WTC11 (cell line): ENCODE results near the gene RSPH10B2.
"Not testable (repeated sequence)": the region's sequence is repeated elsewhere in the genome, so short reads cannot be mapped to it uniquely, and the experiment has no call there.

ENCODE experiments used
- ATF1 ChIP-seq: sonication (generic); formaldehyde crosslinking; IDR thresholded peaks from 2 replicates; pipeline ENCODE4 v1.8.1; 2023; ENCODE audit warnings: mild to moderate bottlenecking, moderate library complexity, missing genetic modification reagents
- FOXJ3 ChIP-seq: sonication (generic); formaldehyde crosslinking; IDR thresholded peaks from 2 replicates; pipeline ENCODE4 v1.9.0; 2021; ENCODE audit warnings: missing genetic modification reagents, mild to moderate bottlenecking, borderline replicate concordance
- GABPB1 ChIP-seq: sonication (generic); formaldehyde crosslinking; IDR thresholded peaks from 2 replicates; pipeline ENCODE4 v1.8.1; 2023; ENCODE audit warnings: mild to moderate bottlenecking, missing genetic modification reagents
- JAZF1 ChIP-seq: fragments of 250-450 bp; sonication (Bioruptor Pico); IDR thresholded peaks from 2 replicates; pipeline ENCODE4 v1.9.0; 2021; ENCODE audit warnings: moderate library complexity, mild to moderate bottlenecking, inconsistent platforms
- MAX ChIP-seq: sonication (generic); formaldehyde crosslinking; IDR thresholded peaks from 2 replicates; pipeline ENCODE4 v1.8.0; 2022; ENCODE audit warnings: mild to moderate bottlenecking, missing genetic modification reagents
- MYBL2 ChIP-seq: sonication (generic); formaldehyde crosslinking; IDR thresholded peaks from 2 replicates; pipeline ENCODE4 v1.8.1; 2023; ENCODE audit warnings: mild to moderate bottlenecking, moderate library complexity, missing genetic modification reagents
- NR2C2 ChIP-seq: sonication (generic); formaldehyde crosslinking; IDR thresholded peaks from 2 replicates; pipeline ENCODE4 v1.8.0; 2022; ENCODE audit warnings: mild to moderate bottlenecking, missing genetic modification reagents
- PREB ChIP-seq: sonication (generic); formaldehyde crosslinking; IDR thresholded peaks from 2 replicates; pipeline ENCODE4 v1.8.1; 2022; ENCODE audit warnings: mild to moderate bottlenecking, missing genetic modification reagents, moderate library complexity, borderline replicate concordance
- SOX15 ChIP-seq: fragments of 250-450 bp; sonication (Bioruptor Pico); IDR thresholded peaks from 2 replicates; pipeline ENCODE4 v1.9.0; 2021; ENCODE audit warnings: mild to moderate bottlenecking
- TF ChIP-seq, protein P1 (sequence below): fragments of 200-600 bp; IDR thresholded peaks from 2 replicates; pipeline ENCODE4 v1.8.0; 2022; ENCODE audit warnings: antibody characterized with exemption

- TF ChIP-seq, protein P1, sequence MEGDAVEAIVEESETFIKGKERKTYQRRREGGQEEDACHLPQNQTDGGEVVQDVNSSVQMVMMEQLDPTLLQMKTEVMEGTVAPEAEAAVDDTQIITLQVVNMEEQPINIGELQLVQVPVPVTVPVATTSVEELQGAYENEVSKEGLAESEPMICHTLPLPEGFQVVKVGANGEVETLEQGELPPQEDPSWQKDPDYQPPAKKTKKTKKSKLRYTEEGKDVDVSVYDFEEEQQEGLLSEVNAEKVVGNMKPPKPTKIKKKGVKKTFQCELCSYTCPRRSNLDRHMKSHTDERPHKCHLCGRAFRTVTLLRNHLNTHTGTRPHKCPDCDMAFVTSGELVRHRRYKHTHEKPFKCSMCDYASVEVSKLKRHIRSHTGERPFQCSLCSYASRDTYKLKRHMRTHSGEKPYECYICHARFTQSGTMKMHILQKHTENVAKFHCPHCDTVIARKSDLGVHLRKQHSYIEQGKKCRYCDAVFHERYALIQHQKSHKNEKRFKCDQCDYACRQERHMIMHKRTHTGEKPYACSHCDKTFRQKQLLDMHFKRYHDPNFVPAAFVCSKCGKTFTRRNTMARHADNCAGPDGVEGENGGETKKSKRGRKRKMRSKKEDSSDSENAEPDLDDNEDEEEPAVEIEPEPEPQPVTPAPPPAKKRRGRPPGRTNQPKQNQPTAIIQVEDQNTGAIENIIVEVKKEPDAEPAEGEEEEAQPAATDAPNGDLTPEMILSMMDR, result not testable (repeated sequence)
- not testable (repeated sequence) for TF ChIP-seq ATF1 (CRISPR knock-in tag); JAZF1 (CRISPR knock-in tag); NR2C2; MAX (CRISPR knock-in tag); GABPB1 (CRISPR knock-in tag); SOX15 (CRISPR knock-in tag); FOXJ3; MYBL2; PREB (CRISPR knock-in tag)
Measured at GRCh38 chr7:6781581-6781980, 27.7 kb downstream of the RSPH10B2 start.
